ENCODE data around the gene SERPINA9.

GRCh38 chr14:94480809-94481208 lies 4.8 kb upstream of the SERPINA9 start:
- TF ChIP-seq NRF1 (IDR thresholded peaks at IDR 0.05; ENCODE audit: low read depth, low read length) (no peak), TAF1 (IDR thresholded peaks at IDR 0.05; ENCODE audit: low read depth, low read length) (no peak), SP2 (IDR thresholded peaks at IDR 0.05; ENCODE audit: low read length) (no peak), BCL11A (IDR thresholded peaks at IDR 0.05; ENCODE audit: low read depth in 2 of 2, low read length in 2 of 2) (no peak)

Data from H1 (cell line).